GM10266 (cell line): ENCODE measurements around the gene CHKA.

Source experiments
- DNase-seq: peaks from one replicate; pipeline ENCODE4 v3.0.0; 2012; ENCODE audit errors: extremely low spot score
- TF ChIP-seq, protein P1 (sequence below): IDR thresholded peaks from 2 replicates; pipeline ENCODE4 v1.5.1; 2012; ENCODE audit warnings: mild to moderate bottlenecking, low read depth; ENCODE audit not compliant: control insufficient read depth, insufficient read depth; ENCODE audit errors: missing control alignments

The CHKA gene

GRCh38 chr11:68149417-68149816 lies 28.2 kb upstream of the CHKA start:
- DNase-seq, result no peak
- TF ChIP-seq, protein P1, sequence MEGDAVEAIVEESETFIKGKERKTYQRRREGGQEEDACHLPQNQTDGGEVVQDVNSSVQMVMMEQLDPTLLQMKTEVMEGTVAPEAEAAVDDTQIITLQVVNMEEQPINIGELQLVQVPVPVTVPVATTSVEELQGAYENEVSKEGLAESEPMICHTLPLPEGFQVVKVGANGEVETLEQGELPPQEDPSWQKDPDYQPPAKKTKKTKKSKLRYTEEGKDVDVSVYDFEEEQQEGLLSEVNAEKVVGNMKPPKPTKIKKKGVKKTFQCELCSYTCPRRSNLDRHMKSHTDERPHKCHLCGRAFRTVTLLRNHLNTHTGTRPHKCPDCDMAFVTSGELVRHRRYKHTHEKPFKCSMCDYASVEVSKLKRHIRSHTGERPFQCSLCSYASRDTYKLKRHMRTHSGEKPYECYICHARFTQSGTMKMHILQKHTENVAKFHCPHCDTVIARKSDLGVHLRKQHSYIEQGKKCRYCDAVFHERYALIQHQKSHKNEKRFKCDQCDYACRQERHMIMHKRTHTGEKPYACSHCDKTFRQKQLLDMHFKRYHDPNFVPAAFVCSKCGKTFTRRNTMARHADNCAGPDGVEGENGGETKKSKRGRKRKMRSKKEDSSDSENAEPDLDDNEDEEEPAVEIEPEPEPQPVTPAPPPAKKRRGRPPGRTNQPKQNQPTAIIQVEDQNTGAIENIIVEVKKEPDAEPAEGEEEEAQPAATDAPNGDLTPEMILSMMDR, result no peak

GRCh38 chr11:68148879-68149278 lies 27.7 kb upstream of the CHKA start:
- DNase-seq, result no peak
- TF ChIP-seq, protein P1, result no peak

DNA sequence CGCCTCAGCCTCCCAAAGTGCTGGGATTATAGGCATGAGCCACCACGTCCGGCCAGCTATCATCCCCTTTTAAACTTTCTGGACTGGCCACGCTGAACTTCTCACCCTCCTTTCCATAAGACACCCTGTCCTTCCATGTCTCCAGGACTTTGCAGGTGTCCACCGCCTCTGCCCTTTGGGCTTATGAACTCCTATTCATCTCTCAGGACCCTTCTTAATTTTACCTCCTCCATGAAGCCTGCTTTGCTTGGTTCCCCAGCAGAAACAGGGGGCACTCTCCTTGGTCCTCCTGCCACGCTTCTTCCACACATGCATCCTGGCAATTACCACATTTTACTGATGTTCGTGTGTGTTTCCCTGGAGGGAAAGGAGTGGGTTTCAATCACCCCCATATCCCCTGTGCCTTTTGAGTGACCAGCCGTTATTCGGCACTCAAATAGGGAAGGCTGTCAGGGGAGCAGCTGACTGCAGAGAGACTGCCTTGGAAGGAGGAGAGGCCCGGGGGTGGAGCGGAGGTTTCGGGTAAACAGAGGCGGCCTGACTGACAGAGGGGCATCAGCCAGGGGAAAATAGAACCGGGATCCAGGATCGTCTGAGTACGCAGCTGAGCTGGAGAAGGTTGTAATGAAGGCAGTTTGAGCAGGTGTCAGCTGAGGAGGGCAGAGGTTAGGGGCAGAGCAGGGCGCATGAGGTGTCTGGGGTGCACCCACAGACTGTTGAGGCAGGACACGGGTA lies 27.1 kb upstream of the CHKA start:
- DNase-seq, result no peak
- TF ChIP-seq, protein P1, result no peak

- DNase-seq, result no peak
These were observed 25.7 kb upstream of the CHKA start for GRCh38 chr11:68146704-68147474.

GRCh38 chr11:68146010-68146540 lies 24.9 kb upstream of the CHKA start:
- no peak for DNase-seq
- TF ChIP-seq, protein P1, result no peak

More at GRCh38 chr11:68146704-68147474, 25.7 kb upstream of the CHKA start:
- TF ChIP-seq, protein P1, result no peak

GRCh38 chr11:68145120-68145866 lies 24.1 kb upstream of the CHKA start:
- TF ChIP-seq, protein P1, result no peak
- no peak for DNase-seq

DNA sequence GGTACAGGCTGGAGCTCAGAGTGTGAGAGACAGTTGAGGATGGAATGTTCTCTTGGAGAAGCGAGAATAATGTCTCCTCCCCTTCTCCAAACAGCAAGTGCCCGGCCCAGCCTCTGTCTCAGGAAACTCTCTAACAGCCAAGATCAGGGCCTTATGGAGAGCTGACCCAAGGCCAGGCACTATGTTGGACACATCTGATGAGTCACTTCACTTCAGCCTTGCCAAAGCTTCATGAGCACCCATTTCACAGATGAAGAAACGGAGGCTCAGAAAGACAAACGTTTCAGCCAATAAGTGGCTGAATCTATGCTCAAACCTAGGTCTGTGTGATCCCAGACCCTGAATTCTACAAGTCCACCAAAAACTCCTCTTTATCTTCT lies 22.1 kb upstream of the CHKA start:
- TF ChIP-seq, protein P1, result no peak
- DNase-seq, result no peak
